SJSA1 (cell line): Measurements from ENCODE around the gene PCK2. TPM values are rescaled to one million over a fixed set of nuclear protein-coding genes. Genes with fewer than 3 reads are reported as not detected.

Experiments used
- DNase-seq, 2 experiments: peaks; one replicate each; pipeline ENCODE4 v3.0.0-alpha.2; 2015 to 2020; ENCODE audit warnings: low spot score in 2 of 2, low read depth in 1 of 2
- H3K27ac ChIP-seq: fragments of 250-450 bp; sonication (Bioruptor Pico); 2 replicates; pipeline ENCODE4 v1.5.1; 2020; ENCODE audit warnings: mild to moderate bottlenecking, moderate library complexity
- H3K27me3 ChIP-seq: fragments of 250-450 bp; sonication (Bioruptor Pico); replicated peaks from 2 replicates; pipeline ENCODE4 v1.5.1; 2020; ENCODE audit warnings: mild to moderate bottlenecking, moderate library complexity
- H3K36me3 ChIP-seq: fragments of 250-450 bp; sonication (Bioruptor Pico); 2 replicates; pipeline ENCODE4 v1.5.1; 2020; ENCODE audit warnings: mild to moderate bottlenecking
- H3K4me1 ChIP-seq: fragments of 250-450 bp; sonication (Bioruptor Pico); replicated peaks from 2 replicates; pipeline ENCODE4 v1.6.1; 2021; ENCODE audit warnings: mild to moderate bottlenecking
- H3K4me3 ChIP-seq: fragments of 250-450 bp; sonication (Bioruptor Pico); 2 replicates; pipeline ENCODE4 v1.5.1; 2020; ENCODE audit warnings: mild to moderate bottlenecking
- H3K9me3 ChIP-seq: fragments of 250-450 bp; sonication (Bioruptor Pico); replicated peaks from 2 replicates; pipeline ENCODE4 v1.5.1; 2020; ENCODE audit warnings: mild to moderate bottlenecking
- total RNA-seq: library from RNA; depleted of rRNA; stranded (reverse); fragments of >200 nt; shearing (Covaris generic); gene quantifications from 2 replicates; pipeline ENCODE4 v1.2.3, GENCODE V29; 2014; rRNA removed

Gene PCK2
- total RNA-seq, 1 experiment from 2014 or later, result 5.3 TPM

DNA sequence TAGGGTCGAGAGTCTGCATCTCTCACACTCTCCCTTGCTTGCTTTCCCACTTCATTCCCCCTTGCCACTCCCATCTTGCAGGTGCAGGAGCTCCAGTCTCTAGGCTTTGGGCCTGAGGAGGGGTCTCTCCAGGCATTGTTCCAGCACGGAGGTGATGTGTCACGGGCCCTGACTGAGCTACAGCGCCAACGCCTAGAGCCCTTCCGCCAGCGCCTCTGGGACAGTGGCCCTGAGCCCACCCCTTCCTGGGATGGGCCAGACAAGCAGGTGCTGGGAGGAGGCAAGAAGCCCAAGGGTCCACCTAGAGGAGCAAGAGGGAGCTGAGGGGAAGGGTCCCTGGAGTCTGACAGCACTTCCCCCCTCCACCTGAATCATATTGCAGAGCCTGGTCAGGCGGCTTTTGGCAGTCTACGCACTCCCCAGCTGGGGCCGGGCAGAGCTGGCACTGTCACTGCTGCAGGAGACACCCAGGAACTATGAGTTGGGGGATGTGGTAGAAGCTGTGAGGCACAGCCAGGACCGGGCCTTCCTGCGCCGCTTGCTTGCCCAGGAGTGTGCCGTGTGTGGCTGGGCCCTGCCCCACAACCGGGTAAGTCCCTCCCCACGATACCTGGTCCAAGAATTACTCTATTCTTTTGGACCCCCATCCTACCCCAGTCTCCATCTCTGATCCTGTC lies 57.4 kb downstream of the PCK2 start:
- Histone ChIP-seq H3K4me1 (peaks cover 9% of the 10 kb centered on the region), H3K36me3 (peaks cover 76% of the 10 kb centered on the region)

More for the DNA sequence above, 57.4 kb downstream of the PCK2 start:
- H3K4me3 ChIP-seq, result no peak overlapping the region
- no peak for DNase-seq
- H3K27me3 ChIP-seq, result no peaks in the 10 kb centered on the region
- H3K27ac ChIP-seq, result no peak overlapping the region
- H3K9me3 ChIP-seq, result no peaks in the 10 kb centered on the region

Other genes with a start within 250 kb of the PCK2 start
- gene DHRS4, start 140.5 kb upstream of the PCK2 start, total RNA-seq, result 42.8 and 58.2 TPM in 2 replicates
- 4.9 and 15.1 TPM in 2 replicates for gene DHRS4L2, start 105.4 kb upstream of the PCK2 start, total RNA-seq
- not detected in 2 replicates for gene CARMIL3, start 42.3 kb upstream of the PCK2 start, total RNA-seq
- gene CPNE6, start 22.7 kb upstream of the PCK2 start, total RNA-seq, result not detected in 2 replicates
- gene DCAF11, start 20.5 kb downstream of the PCK2 start, total RNA-seq, result 43.1 and 44.0 TPM in 2 replicates
- gene NRL, start 20.6 kb downstream of the PCK2 start, total RNA-seq, result 1.4 TPM in 1 of 2 replicates, not detected in the other
- 1.8 TPM in 1 of 2 replicates, not detected in the other for gene FITM1, start 36.3 kb downstream of the PCK2 start, total RNA-seq
- 168 and 199 TPM in 2 replicates for gene PSME1, start 41.9 kb downstream of the PCK2 start, total RNA-seq
- gene EMC9, start 47.3 kb downstream of the PCK2 start, total RNA-seq, result 11.1 and 24.5 TPM in 2 replicates
- gene PSME2, start 52.3 kb downstream of the PCK2 start, total RNA-seq, result 161 and 167 TPM in 2 replicates
- 40.3 and 135 TPM in 2 replicates for gene RNF31, start 53.2 kb downstream of the PCK2 start, total RNA-seq
- gene IRF9, start 67.0 kb downstream of the PCK2 start, total RNA-seq, result 21.8 and 24.3 TPM in 2 replicates
- gene REC8, start 77.8 kb downstream of the PCK2 start, total RNA-seq, result 0.47 and 6.8 TPM in 2 replicates
- 25.1 and 27.6 TPM in 2 replicates for gene IPO4, start 94.5 kb downstream of the PCK2 start, total RNA-seq
- 60.3 and 60.5 TPM in 2 replicates for gene TM9SF1, start 101.1 kb downstream of the PCK2 start, total RNA-seq
- not detected in 2 replicates for gene TSSK4, start 111.4 kb downstream of the PCK2 start, total RNA-seq
- 23.0 and 29.9 TPM in 2 replicates for gene CHMP4A, start 119.2 kb downstream of the PCK2 start, total RNA-seq
- gene MDP1, start 121.8 kb downstream of the PCK2 start, total RNA-seq, result 13.6 and 30.8 TPM in 2 replicates
- 234 and 316 TPM in 2 replicates for gene NEDD8, start 138.1 kb downstream of the PCK2 start, total RNA-seq
- 46.1 and 64.8 TPM in 2 replicates for gene GMPR2, start 138.6 kb downstream of the PCK2 start, total RNA-seq
- gene TINF2, start 148.3 kb downstream of the PCK2 start, total RNA-seq, result 31.1 and 53.0 TPM in 2 replicates
- 0.76 TPM in 1 of 2 replicates, not detected in the other for gene TGM1, start 168.9 kb downstream of the PCK2 start, total RNA-seq
- gene RABGGTA, start 177.3 kb downstream of the PCK2 start, total RNA-seq, result 18.0 and 30.4 TPM in 2 replicates
- 5.4 and 20.5 TPM in 2 replicates for gene DHRS1, start 205.5 kb downstream of the PCK2 start, total RNA-seq
- 15.3 and 16.2 TPM in 2 replicates for gene NOP9, start 205.5 kb downstream of the PCK2 start, total RNA-seq
- not detected in 2 replicates for gene CIDEB, start 213.7 kb downstream of the PCK2 start, total RNA-seq
- 3.1 and 10.1 TPM in 2 replicates for gene LTB4R2, start 215.8 kb downstream of the PCK2 start, total RNA-seq
- 0.81 and 2.1 TPM in 2 replicates for gene LTB4R, start 217.2 kb downstream of the PCK2 start, total RNA-seq
- gene ADCY4, start 240.8 kb downstream of the PCK2 start, total RNA-seq, result not detected in 2 replicates
- gene RIPK3, start 245.7 kb downstream of the PCK2 start, total RNA-seq, result not detected in 2 replicates